ENCODE data around the gene DLG1.

Gene DLG1

GRCh38 chr3:197144188-197144587 lies 154.2 kb downstream of the DLG1 start:
- no peak overlapping the region for H3K4me2 ChIP-seq (ENCODE audit: low read depth, low read length)
- H2AFZ ChIP-seq (ENCODE audit: low read length), result no peak overlapping the region
- H3K4me3 ChIP-seq (ENCODE audit: low read length), result no peak overlapping the region
- H3K4me1 ChIP-seq (ENCODE audit: low read length), result no peaks in the 10 kb centered on the region
- H3K9me2 ChIP-seq (replicated peaks; ENCODE audit: insufficient read depth, low read length), result no peaks in the 10 kb centered on the region
- TF ChIP-seq CTCF (IDR thresholded peaks at IDR 0.05; ENCODE audit: low read length) (no peak), EZH2phosphoT487 (IDR thresholded peaks at IDR 0.05; ENCODE audit: low read length) (no peak), EZH2 (optimal IDR thresholded peaks at IDR 0.05; ENCODE audit: low read depth, low read length) (no peak)
- no peaks in the 10 kb centered on the region for H3K27me3 ChIP-seq (replicated peaks; ENCODE audit: insufficient read depth, low read length)
- no peaks in the 10 kb centered on the region for H3K36me3 ChIP-seq (replicated peaks; ENCODE audit: insufficient read depth, low read length)
- H3K79me2 ChIP-seq (ENCODE audit: low read length), result 0 out of 2 replicates have a peak, but pooled peaks cover 8% of the 10 kb centered on the region
- no peak overlapping the region for H3K9ac ChIP-seq (ENCODE audit: low read length)
- H3F3A ChIP-seq (ENCODE audit: insufficient read depth, low read length), result no peaks in the 10 kb centered on the region
- DNase-seq, result no peak
- H3K27ac ChIP-seq (ENCODE audit: low read length), result no peak overlapping the region
- no peaks in the 10 kb centered on the region for H3K9me3 ChIP-seq (replicated peaks; ENCODE audit: insufficient read depth, low read length)
- no peaks in the 10 kb centered on the region; the same call in 1 of the 2 replicates for H4K20me1 ChIP-seq (ENCODE audit: insufficient read depth, low read length)

GRCh38 chr3:197139586-197139985 lies 158.8 kb downstream of the DLG1 start:
- H3K9me3 ChIP-seq (replicated peaks; ENCODE audit: insufficient read depth, low read length), result no peaks in the 10 kb centered on the region
- no peaks in the 10 kb centered on the region for H4K20me1 ChIP-seq (ENCODE audit: insufficient read depth, low read length)
- TF ChIP-seq EZH2 (optimal IDR thresholded peaks at IDR 0.05; ENCODE audit: low read depth, low read length) (no peak), EZH2phosphoT487 (IDR thresholded peaks at IDR 0.05; ENCODE audit: low read length) (no peak), CTCF (IDR thresholded peaks at IDR 0.05; ENCODE audit: low read length) (no peak)
- H3K4me3 ChIP-seq (ENCODE audit: low read length), result no peak overlapping the region
- H3K9ac ChIP-seq (ENCODE audit: low read length), result no peak overlapping the region
- no peaks in the 10 kb centered on the region for H3K79me2 ChIP-seq (ENCODE audit: low read length)
- no peak overlapping the region for H2AFZ ChIP-seq (ENCODE audit: low read length)
- no peak overlapping the region for H3K27ac ChIP-seq (ENCODE audit: low read length)
- H3F3A ChIP-seq (ENCODE audit: insufficient read depth, low read length), result no peaks in the 10 kb centered on the region
- H3K9me2 ChIP-seq (replicated peaks; ENCODE audit: insufficient read depth, low read length), result no peaks in the 10 kb centered on the region
- no peaks in the 10 kb centered on the region for H3K4me1 ChIP-seq (ENCODE audit: low read length)
- no peaks in the 10 kb centered on the region for H3K27me3 ChIP-seq (replicated peaks; ENCODE audit: insufficient read depth, low read length)
- H3K36me3 ChIP-seq (replicated peaks; ENCODE audit: insufficient read depth, low read length), result peaks cover 23% of the 10 kb centered on the region; the same call in 1 of the 2 replicates
- DNase-seq, result no peak
- no peak overlapping the region for H3K4me2 ChIP-seq (ENCODE audit: low read depth, low read length)

GRCh38 chr3:197137751-197138150 lies 160.7 kb downstream of the DLG1 start:
- no peak overlapping the region for H3K9ac ChIP-seq (ENCODE audit: low read length)
- no peak for DNase-seq
- H3K9me3 ChIP-seq (replicated peaks; ENCODE audit: insufficient read depth, low read length), result no peaks in the 10 kb centered on the region
- H3K4me2 ChIP-seq (ENCODE audit: low read depth, low read length), result no peak overlapping the region
- H3K4me3 ChIP-seq (ENCODE audit: low read length), result no peak overlapping the region
- H3K27me3 ChIP-seq (replicated peaks; ENCODE audit: insufficient read depth, low read length), result no peaks in the 10 kb centered on the region
- H2AFZ ChIP-seq (ENCODE audit: low read length), result no peak overlapping the region
- H3K27ac ChIP-seq (ENCODE audit: low read length), result no peak overlapping the region
- no peaks in the 10 kb centered on the region for H3K4me1 ChIP-seq (ENCODE audit: low read length)
- TF ChIP-seq EZH2phosphoT487 (IDR thresholded peaks at IDR 0.05; ENCODE audit: low read length), result no peak
- TF ChIP-seq EZH2 (optimal IDR thresholded peaks at IDR 0.05; ENCODE audit: low read depth, low read length), result no peak
- no peak for TF ChIP-seq CTCF (IDR thresholded peaks at IDR 0.05; ENCODE audit: low read length)
- no peaks in the 10 kb centered on the region for H3K9me2 ChIP-seq (replicated peaks; ENCODE audit: insufficient read depth, low read length)
- H4K20me1 ChIP-seq (ENCODE audit: insufficient read depth, low read length), result no peaks in the 10 kb centered on the region
- H3F3A ChIP-seq (ENCODE audit: insufficient read depth, low read length), result no peaks in the 10 kb centered on the region
- peaks cover 23% of the 10 kb centered on the region; the same call in 1 of the 2 replicates for H3K36me3 ChIP-seq (replicated peaks; ENCODE audit: insufficient read depth, low read length)
- no peaks in the 10 kb centered on the region for H3K79me2 ChIP-seq (ENCODE audit: low read length)

All from MM.1S (cell line).